SU-DHL-6 (cell line): ENCODE data around the gene ELMO2.

ENCODE experiments used
- EZH2phosphoT487 ChIP-seq: fragments of 200-600 bp; sonication (generic), shearing (Covaris generic); conservative IDR thresholded peaks from 2 replicates; pipeline ENCODE4 v1.6.1; 2018; ENCODE audit warnings: mild to moderate bottlenecking, antibody characterized with exemption, low read length, moderate library complexity, mixed read lengths
- TF ChIP-seq, protein P1 (sequence below): fragments of 200-600 bp; sonication (generic); IDR thresholded peaks from one replicate; pipeline ENCODE4 v1.5.1; 2017; ENCODE audit warnings: antibody characterized with exemption, mild to moderate bottlenecking, low read length, moderate library complexity; ENCODE audit not compliant: insufficient read depth, poor library complexity, severe bottlenecking

DNA sequence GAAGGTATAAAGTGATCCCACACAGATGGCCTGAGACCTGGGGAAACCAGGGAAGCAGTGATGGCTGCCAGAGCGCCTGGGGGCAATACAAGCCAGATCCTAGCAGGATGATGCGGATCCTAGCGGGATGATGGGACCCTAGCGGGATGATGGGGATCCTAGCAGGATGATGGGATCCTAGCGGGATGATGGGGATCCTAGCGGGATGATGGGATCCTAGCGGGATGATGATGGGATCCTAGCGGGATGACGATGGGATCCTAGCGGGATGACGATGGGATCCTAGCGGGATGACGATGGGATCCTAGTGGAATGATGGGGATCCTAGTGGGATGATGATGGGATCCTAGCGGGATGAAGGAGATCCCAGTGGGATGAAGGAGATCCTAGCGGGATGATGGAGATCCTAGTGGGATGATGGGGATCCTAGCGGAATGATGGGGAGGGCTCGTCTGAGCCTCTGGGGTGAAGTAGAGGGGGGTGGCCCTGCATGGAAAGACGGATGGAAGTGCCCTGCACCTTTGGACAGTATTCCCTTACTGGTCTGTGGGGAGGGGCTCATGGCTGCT, 54.0 kb downstream of the ELMO2 start:
- TF ChIP-seq, protein P1, sequence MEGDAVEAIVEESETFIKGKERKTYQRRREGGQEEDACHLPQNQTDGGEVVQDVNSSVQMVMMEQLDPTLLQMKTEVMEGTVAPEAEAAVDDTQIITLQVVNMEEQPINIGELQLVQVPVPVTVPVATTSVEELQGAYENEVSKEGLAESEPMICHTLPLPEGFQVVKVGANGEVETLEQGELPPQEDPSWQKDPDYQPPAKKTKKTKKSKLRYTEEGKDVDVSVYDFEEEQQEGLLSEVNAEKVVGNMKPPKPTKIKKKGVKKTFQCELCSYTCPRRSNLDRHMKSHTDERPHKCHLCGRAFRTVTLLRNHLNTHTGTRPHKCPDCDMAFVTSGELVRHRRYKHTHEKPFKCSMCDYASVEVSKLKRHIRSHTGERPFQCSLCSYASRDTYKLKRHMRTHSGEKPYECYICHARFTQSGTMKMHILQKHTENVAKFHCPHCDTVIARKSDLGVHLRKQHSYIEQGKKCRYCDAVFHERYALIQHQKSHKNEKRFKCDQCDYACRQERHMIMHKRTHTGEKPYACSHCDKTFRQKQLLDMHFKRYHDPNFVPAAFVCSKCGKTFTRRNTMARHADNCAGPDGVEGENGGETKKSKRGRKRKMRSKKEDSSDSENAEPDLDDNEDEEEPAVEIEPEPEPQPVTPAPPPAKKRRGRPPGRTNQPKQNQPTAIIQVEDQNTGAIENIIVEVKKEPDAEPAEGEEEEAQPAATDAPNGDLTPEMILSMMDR: no peak
- no peak for TF ChIP-seq EZH2phosphoT487
